Hypothalamus (tissue), 51 donors: ENCODE measurements around the gene PLXNA2.

ENCODE experiments used
- DNase-seq, 51 donors: peaks; one replicate each; lab custom pipeline; 2025; lab: John Stamatoyannopoulos, UW

PLXNA2 gene

GRCh38 chr1:208036918-208037766 lies 207.0 kb downstream of the PLXNA2 start:
- DNase-seq = no peak

GRCh38 chr1:208036106-208036808 lies 207.9 kb downstream of the PLXNA2 start:
- DNase-seq = no peak

GRCh38 chr1:208034135-208034534 lies 210.0 kb downstream of the PLXNA2 start:
- DNase-seq = no peak

- no peak for DNase-seq
Measured at GRCh38 chr1:208033236-208033635, 210.9 kb downstream of the PLXNA2 start.

GRCh38 chr1:208031932-208032320 lies 212.3 kb downstream of the PLXNA2 start:
- no peak for DNase-seq

GRCh38 chr1:208031316-208031931 lies 212.8 kb downstream of the PLXNA2 start:
- DNase-seq = no peak

GRCh38 chr1:208030288-208031091 lies 213.7 kb downstream of the PLXNA2 start:
- DNase-seq = peak in 5 of 51 donors; percentile 4 to 21 (median 19)

GRCh38 chr1:208029381-208030287 lies 214.6 kb downstream of the PLXNA2 start:
- peak in 1 of 51 donors; percentile 21 for DNase-seq

GRCh38 chr1:208028526-208028925 lies 215.7 kb downstream of the PLXNA2 start:
- DNase-seq = no peak

GRCh38 chr1:208027861-208028260 lies 216.3 kb downstream of the PLXNA2 start:
- DNase-seq = no peak

- no peak for DNase-seq
Measured at GRCh38 chr1:208026880-208027438, 217.2 kb downstream of the PLXNA2 start.

GRCh38 chr1:208025031-208025430 lies 219.2 kb downstream of the PLXNA2 start:
- DNase-seq = peak in 35 of 51 donors; percentile 8 to 83 (median 43)

GRCh38 chr1:208024406-208024805 lies 219.8 kb downstream of the PLXNA2 start:
- DNase-seq = no peak

GRCh38 chr1:208019257-208019656 lies 224.9 kb downstream of the PLXNA2 start:
- DNase-seq = no peak

GRCh38 chr1:208015255-208015654 lies 228.9 kb downstream of the PLXNA2 start:
- DNase-seq = no peak

GRCh38 chr1:208013210-208013609 lies 231.0 kb downstream of the PLXNA2 start:
- no peak for DNase-seq

GRCh38 chr1:208012721-208013120 lies 231.5 kb downstream of the PLXNA2 start:
- DNase-seq = no peak

GRCh38 chr1:208010487-208011071 lies 233.6 kb downstream of the PLXNA2 start:
- no peak for DNase-seq
